CD4-positive, CD25-positive, alpha-beta regulatory T cell (primary cell): Measurements from ENCODE around the gene CUX1. TPM values are rescaled to one million over a fixed set of nuclear protein-coding genes. Genes with fewer than 3 reads are reported as not detected.
A peak's percentile ranks its signal among the peaks of the same experiment; 100 is the strongest.
"Not testable (repeated sequence)": the region's sequence is repeated elsewhere in the genome, so short reads cannot be mapped to it uniquely, and the experiment has no call there.

Experiments
- ATAC-seq, 2 donors: fragments of 150-1000 bp; cut with Tn5 transposase; one replicate each; pipeline ENCODE4 v1.10.0; 2021; ENCODE audit warnings: low read depth in 2 of 2, moderate number of reproducible peaks in 2 of 2, moderate library complexity in 1 of 2
- DNase-seq, 3 donors: peaks; one replicate each; pipeline versions ENCODE4 v3.0.0 to v3.0.0-alpha.2; 2012 to 2022; ENCODE audit warnings: mixed read lengths in 1 of 3
- H3K27ac ChIP-seq: one replicate; pipeline ENCODE4 v1.7.0; 2013; ENCODE audit warnings: mild to moderate bottlenecking, low read length; ENCODE audit not compliant: insufficient read depth, poor library complexity, severe bottlenecking
- H3K27me3 ChIP-seq: one replicate; pipeline ENCODE4 v1.7.0; 2013; ENCODE audit warnings: low read length; ENCODE audit not compliant: control insufficient read depth, insufficient read depth
- H3K36me3 ChIP-seq: one replicate; pipeline ENCODE4 v1.7.0; 2013; ENCODE audit warnings: mild to moderate bottlenecking, low read length, moderate library complexity; ENCODE audit not compliant: control insufficient read depth, insufficient read depth
- H3K4me1 ChIP-seq: 2 replicates; pipeline ENCODE4 v1.7.0; 2013; ENCODE audit warnings: mild to moderate bottlenecking, low read length; ENCODE audit not compliant: insufficient read depth, control insufficient read depth, poor library complexity, severe bottlenecking
- H3K4me3 ChIP-seq: one replicate; pipeline ENCODE4 v1.7.0; 2013; ENCODE audit warnings: low read depth, mild to moderate bottlenecking, low read length, moderate library complexity
- H3K9me3 ChIP-seq, 2 experiments: 1 replicate in 1 of 2; 2 replicates in 1 of 2; pipeline ENCODE4 v1.7.0; 2013; ENCODE audit warnings: low read length in 2 of 2, mild to moderate bottlenecking in 1 of 2, moderate library complexity in 1 of 2; ENCODE audit not compliant: control insufficient read depth in 2 of 2
- H3K27ac Mint-ChIP-seq, 3 donors: one replicate each; pipeline ENCODE4 v1.8.0; 2020 to 2022; ENCODE audit warnings: mild to moderate bottlenecking in 3 of 3, mixed read lengths in 3 of 3, moderate library complexity in 2 of 3
- H3K27me3 Mint-ChIP-seq: one replicate; pipeline ENCODE4 v1.8.0; 2022; ENCODE audit warnings: mild to moderate bottlenecking, mixed read lengths
- H3K36me3 Mint-ChIP-seq: one replicate; pipeline ENCODE4 v1.8.0; 2020; ENCODE audit warnings: mixed read lengths
- H3K4me1 Mint-ChIP-seq, 4 donors: one replicate each; pipeline ENCODE4 v1.8.0; 2020 to 2022; ENCODE audit warnings: mixed read lengths in 4 of 4, mild to moderate bottlenecking in 1 of 4
- H3K4me3 Mint-ChIP-seq, 4 donors: one replicate each; pipeline ENCODE4 v1.8.0; 2020 to 2022; ENCODE audit warnings: mild to moderate bottlenecking in 4 of 4, mixed read lengths in 4 of 4, moderate library complexity in 3 of 4
- H3K9me3 Mint-ChIP-seq, 7 donors: one replicate each; pipeline ENCODE4 v1.8.0; 2020 to 2022; ENCODE audit warnings: mixed read lengths in 7 of 7, mild to moderate bottlenecking in 3 of 7, moderate library complexity in 2 of 7
- polyA plus RNA-seq, 4 donors: library from polyadenylated mRNA; unstranded; fragments of 300-500 nt; fragmentation: Illumina TruSeq; gene quantifications; one replicate each; pipeline ENCODE4 v1.2.3, GENCODE V29; 2021
- total RNA-seq: library from RNA; stranded (reverse); gene quantifications from one replicate; pipeline ENCODE4 v1.2.3, GENCODE V29; 2022

Gene CUX1
- total and polyA plus RNA-seq, 5 donors from 2014 or later: 6.0 to 45.1 (median 7.8) TPM

GRCh38 chr7:102326157-102326889, 508.9 kb downstream of the CUX1 start:
- Mint-ChIP-seq H3K4me3 (no peak overlapping the region), H3K27me3 (peaks cover 40% of the 10 kb centered on the region), H3K9me3 (no peaks in the 10 kb centered on the region), H3K36me3 (no peaks in the 10 kb centered on the region), H3K27ac (no peak overlapping the region), H3K4me1 (peaks cover 0 to 11% (median 0%) of the 10 kb centered on the region in 4 donors)
- H3K9me3 ChIP-seq: no peaks in the 10 kb centered on the region
- ATAC-seq: no peak
- H3K4me1 ChIP-seq: no peaks in the 10 kb centered on the region
- no peaks in the 10 kb centered on the region for H3K27me3 ChIP-seq
- H3K36me3 ChIP-seq: no peaks in the 10 kb centered on the region
- no peak overlapping the region for H3K27ac ChIP-seq
- no peak for DNase-seq
- H3K4me3 ChIP-seq: no peak overlapping the region

GRCh38 chr7:102327183-102327582, 509.8 kb downstream of the CUX1 start:
- Mint-ChIP-seq H3K27me3 (peaks cover 40% of the 10 kb centered on the region), H3K4me1 (peaks cover 0 to 11% (median 0%) of the 10 kb centered on the region in 4 donors), H3K4me3 (peak overlapping the region in 1 of 4 donors; percentile 44)
- H3K9me3 ChIP-seq, ATAC-seq, H3K36me3 ChIP-seq, H3K9me3 Mint-ChIP-seq, H3K27ac Mint-ChIP-seq, DNase-seq, H3K36me3 Mint-ChIP-seq, H3K27ac ChIP-seq, H3K4me3 ChIP-seq, H3K27me3 ChIP-seq, H3K4me1 ChIP-seq: not testable (repeated sequence)

- H3K36me3 Mint-ChIP-seq, H3K36me3 ChIP-seq, H3K9me3 ChIP-seq, H3K9me3 Mint-ChIP-seq, H3K27me3 ChIP-seq, H3K27ac ChIP-seq, H3K4me1 ChIP-seq, H3K4me1 Mint-ChIP-seq, DNase-seq, H3K4me3 ChIP-seq: not testable (repeated sequence)
- peak in 1 of 2 donors; percentile 40 for ATAC-seq
- Mint-ChIP-seq H3K27me3 (peaks cover 32% of the 10 kb centered on the region), H3K4me3 (peak overlapping the region in 1 of 4 donors; percentile 66), H3K27ac (peak overlapping the region in 2 of 3 donors; percentile 82 to 87)
These were observed 511.4 kb downstream of the CUX1 start for GRCh38 chr7:102328863-102329262.

GRCh38 chr7:102329366-102329765, 511.9 kb downstream of the CUX1 start:
- not testable (repeated sequence) for H3K36me3 ChIP-seq, H3K4me1 ChIP-seq, H3K27me3 ChIP-seq, H3K9me3 ChIP-seq, H3K9me3 Mint-ChIP-seq, H3K27ac Mint-ChIP-seq, H3K27ac ChIP-seq, ATAC-seq, H3K36me3 Mint-ChIP-seq, DNase-seq, H3K4me1 Mint-ChIP-seq, H3K4me3 ChIP-seq
- peak overlapping the region in 1 of 4 donors; percentile 66 for H3K4me3 Mint-ChIP-seq
- peaks cover 29% of the 10 kb centered on the region for H3K27me3 Mint-ChIP-seq

GRCh38 chr7:102330666-102331460, 513.4 kb downstream of the CUX1 start:
- not testable (repeated sequence) for H3K36me3 Mint-ChIP-seq, H3K4me1 ChIP-seq, H3K4me3 ChIP-seq, H3K27ac ChIP-seq, ATAC-seq, H3K27me3 ChIP-seq, H3K36me3 ChIP-seq, H3K4me1 Mint-ChIP-seq, DNase-seq, H3K4me3 Mint-ChIP-seq, H3K9me3 Mint-ChIP-seq, H3K9me3 ChIP-seq
- Mint-ChIP-seq H3K27me3 (peaks cover 29% of the 10 kb centered on the region), H3K27ac (peak overlapping the region in 2 of 3 donors; percentile 7 to 56)

Other genes starting within 250 kb of the CUX1 start
- gene MYL10, start 188.3 kb upstream of the CUX1 start, total RNA-seq: not detected
- not detected for gene MYL10, start 188.3 kb upstream of the CUX1 start, polyA plus RNA-seq